ENCODE data around the gene ZNF112.
"Not testable (repeated sequence)": the region's sequence is repeated elsewhere in the genome, so short reads cannot be mapped to it uniquely, and the experiment has no call there.

ZNF112 gene

DNA sequence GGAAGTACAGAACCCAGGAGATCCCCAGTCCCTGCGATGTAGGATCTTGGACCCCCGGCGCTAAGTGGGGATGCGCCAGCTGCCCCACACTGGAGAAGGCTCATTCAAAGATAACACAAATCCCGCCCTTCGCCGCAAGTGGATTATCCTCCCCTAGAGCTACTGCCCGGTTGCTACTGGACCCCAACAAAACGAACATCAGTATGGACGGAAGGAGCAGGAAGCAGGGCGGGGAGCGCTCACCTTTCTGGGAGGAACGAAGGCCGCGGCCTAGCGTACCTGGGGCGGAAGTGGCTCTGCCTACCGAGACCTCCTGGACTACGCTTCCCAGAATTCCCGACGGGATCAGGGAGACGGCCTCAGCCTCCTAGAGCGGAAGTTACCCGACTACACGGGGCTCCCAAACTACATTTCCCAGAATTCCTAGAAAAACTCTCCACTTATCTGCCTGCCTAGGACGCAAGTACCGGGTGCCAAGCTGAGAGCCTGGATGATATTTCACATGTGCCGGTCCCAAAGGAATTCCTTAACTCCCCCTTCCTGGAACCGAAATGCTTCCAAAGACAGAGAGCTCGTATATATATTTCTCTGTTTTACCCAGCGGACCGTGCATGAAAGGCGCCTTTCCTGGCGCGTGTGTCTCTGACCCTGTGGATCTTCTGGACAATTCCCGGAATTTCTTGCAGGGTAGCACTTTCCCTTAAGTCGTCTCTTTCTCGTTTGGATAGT, at the start of gene ZNF112:
Gene ZNF112, minus strand, starts transcription at position 298 of the 729 bp plus-strand sequence. CDS start 16,141 bp downstream, outside the sequence.
- DNase-seq (ENCODE audit: low read depth in 1 of 2, low spot score in 1 of 2): peak in 1 of 2 donors; percentile 1

DNA sequence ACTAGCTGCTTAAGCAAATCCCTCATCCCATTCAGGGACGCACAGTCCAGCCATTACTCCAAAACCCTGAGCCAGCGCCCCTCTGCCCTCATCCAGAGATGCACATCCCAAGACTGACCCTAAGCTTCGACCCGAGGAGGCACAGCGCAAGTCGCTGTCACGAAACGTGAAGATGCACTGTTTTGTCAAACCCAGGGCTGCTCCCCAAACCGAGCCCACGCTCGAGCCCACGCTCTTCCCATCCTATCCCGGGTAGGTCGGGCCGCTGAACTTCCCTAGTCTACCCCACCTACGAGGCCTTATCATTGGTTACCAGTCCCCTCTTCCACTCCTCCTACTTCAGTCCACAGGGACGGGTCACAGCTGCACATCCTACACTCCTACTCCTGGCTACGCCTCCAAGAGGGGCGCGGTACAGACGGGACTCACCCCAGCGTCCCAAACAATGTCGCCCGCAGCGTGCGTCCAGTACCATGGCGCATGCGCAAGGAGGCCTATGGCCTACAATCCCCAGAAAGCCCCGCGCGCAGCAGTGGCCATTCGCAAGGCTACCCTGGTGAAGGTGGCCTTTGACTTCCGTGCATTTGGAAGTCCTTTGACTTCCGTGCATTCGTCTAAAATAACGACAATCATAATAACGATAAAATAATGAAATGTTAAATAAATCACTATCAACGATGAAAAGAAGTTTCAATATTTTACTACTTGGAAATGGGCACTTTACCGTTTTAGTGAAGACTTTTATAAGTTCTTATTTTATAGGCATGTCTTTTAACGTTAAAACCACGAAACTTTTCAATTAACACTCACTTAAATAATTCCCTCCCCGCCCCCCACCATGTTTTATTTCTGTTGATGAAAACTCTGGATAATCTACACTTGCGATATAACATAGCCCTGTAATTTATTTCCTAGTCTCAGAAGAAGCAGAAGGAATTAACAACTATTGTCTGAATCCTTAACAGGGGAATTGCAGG, 44.9 kb upstream of the ZNF112 start, which contains the start of gene ZNF285:
Gene ZNF285, minus strand, starts transcription at position 470 of the 977 bp plus-strand sequence. CDS start 4,395 bp downstream, outside the sequence.
- peak; percentile 37 to 70 for DNase-seq (ENCODE audit: low read depth in 1 of 2, low spot score in 1 of 2)

DNA sequence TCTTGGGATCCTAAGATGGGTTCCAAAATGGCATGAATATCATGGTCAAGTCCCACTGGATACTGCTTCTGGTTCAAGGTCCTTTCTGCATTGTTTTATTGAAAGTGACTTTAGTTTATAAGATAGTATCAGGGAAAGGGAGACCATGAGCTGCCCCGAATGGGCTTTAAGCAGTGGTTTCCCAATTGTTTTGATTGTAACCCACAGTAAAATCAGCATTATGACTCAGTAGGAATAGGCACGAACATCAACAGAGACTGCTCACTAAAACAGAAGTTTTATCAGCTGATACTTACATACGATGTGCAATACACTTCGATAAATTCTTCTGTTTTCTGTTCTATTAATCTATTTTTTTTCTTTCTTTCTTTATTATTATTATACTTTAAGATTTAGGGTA, 32.8 kb upstream of the ZNF112 start:
- not testable (repeated sequence) for DNase-seq (ENCODE audit: low read depth in 1 of 2, low spot score in 1 of 2)

DNA sequence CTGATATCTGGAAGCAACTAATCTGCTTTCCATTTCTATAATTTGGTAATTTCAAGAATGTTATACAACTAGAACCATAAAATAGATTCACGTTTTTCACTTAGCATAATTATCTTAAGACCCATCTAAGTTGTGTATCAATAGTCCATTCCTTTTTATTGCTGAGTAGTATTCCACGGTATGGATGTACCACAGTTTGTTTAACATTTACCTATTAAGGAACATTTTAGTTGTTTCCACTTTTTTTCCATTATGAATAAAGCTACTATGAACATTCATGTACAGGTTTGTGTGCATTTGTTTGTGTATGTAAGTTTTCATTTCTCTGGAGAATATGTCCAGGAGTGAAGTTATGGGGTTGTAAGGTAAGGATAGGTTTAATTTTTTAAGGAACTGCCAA, 18.3 kb upstream of the ZNF112 start:
- DNase-seq (ENCODE audit: low read depth in 1 of 2, low spot score in 1 of 2): no peak

DNA sequence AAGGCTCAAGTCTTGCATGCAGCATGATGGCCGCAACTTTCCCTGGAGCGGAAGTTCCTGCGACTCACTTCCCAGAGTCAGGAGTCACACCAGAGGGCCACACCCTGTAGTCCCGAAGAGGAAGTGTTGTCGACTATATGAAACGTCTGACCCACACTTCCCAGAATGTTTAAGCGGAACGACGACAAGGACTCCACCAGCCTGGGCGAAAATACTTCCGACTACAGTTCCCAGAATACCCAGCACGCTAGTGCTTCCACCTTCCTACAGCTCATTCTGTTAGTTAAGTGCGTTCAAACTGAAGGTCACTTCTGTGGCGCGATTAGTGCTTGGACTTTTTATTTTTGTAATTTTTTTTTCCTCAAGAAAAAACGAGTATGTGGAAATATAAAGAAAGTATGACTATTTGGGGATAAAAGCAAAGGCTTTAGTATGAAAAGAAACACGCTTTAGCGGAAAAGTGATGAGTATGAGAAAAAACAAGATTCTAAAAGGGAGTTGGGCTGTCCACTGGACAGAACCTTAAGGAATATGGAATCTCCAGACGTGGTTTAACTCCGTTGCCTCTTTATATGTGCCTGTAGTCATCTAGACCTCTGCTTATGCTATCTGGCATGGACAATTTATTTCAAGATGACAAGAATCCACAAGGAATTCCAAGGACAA, 15.5 kb upstream of the ZNF112 start:
- no peak for DNase-seq (ENCODE audit: low read depth in 1 of 2, low spot score in 1 of 2)

DNA sequence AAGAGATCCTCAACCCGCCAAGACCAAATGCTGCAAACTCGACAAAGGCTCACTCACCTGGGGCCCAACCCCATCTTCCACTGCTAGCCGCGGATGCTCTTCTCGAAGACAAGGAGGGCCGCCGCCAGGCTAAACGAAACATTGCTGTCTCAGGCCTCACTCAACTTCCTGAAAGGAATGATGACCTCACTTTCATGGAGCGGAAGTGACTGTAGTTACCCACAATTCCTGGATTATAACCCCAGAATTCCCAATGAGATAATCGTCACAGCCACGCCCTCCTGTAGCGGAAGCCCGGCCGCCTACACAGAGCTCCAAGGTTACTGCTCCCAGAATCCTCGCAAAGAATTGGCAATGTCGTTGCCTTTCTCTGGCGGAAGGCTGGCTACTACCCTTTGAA, 10.5 kb upstream of the ZNF112 start:
- DNase-seq (ENCODE audit: low read depth in 1 of 2, low spot score in 1 of 2): no peak

DNA sequence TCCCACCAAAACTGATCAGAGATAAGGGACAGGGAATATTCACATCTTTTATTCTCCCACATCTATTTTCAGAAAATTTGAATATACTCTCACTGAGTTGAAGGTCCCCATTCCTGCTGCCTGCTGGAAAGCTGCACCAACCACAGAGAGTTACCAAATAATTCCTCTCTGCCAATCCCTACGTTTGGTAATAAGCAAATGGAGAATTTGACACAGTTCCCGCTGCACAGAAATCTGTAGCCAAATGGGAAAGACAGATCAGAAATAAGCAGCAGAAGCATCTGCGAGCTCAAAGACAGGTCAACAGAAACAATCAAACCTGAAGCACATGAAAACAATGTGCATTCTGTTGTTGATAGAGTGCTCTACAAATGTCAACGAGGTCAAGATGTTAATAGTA, 9.9 kb downstream of the ZNF112 start:
- DNase-seq (ENCODE audit: low read depth in 1 of 2, low spot score in 1 of 2): no peak

DNA sequence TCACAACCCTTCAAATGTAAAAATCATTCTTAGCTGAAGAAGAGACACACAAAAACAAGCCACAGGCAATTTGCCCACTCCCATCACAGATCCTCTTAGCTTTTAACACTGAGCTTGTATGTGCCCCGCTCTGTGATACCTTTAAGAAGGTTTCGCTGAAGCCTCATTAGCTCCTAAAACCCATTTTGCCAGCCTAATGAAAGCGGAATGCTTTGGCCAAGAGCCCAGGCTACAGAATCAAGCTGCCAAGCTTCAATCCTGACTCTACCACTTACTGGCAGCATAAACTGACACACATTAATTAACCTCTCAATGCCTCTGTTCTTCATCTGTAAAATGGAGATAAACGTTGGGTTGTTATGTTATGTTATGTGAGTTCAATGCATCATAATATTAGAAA, 10.5 kb downstream of the ZNF112 start:
- no peak for DNase-seq (ENCODE audit: low read depth in 1 of 2, low spot score in 1 of 2)

DNA sequence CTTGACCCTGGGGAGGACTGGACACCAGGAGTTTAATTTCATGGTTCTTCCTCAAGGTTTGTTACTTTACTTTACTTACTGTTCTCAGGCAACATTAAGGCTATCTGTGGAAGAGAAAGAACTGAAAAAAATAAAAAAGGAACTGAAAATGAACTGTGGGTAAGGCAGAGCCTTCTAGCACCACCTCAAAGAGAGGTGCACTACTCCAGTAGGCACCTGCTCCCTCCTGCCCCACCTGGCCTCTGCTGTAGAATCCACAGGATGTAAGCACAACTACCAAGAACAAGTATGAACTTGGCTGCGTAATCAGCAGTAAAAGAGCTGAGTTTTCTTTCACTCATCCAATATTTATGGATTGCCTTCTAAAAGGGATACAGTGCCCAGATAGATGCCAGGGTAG, 12.2 kb downstream of the ZNF112 start:
- DNase-seq (ENCODE audit: low read depth in 1 of 2, low spot score in 1 of 2): no peak

DNA sequence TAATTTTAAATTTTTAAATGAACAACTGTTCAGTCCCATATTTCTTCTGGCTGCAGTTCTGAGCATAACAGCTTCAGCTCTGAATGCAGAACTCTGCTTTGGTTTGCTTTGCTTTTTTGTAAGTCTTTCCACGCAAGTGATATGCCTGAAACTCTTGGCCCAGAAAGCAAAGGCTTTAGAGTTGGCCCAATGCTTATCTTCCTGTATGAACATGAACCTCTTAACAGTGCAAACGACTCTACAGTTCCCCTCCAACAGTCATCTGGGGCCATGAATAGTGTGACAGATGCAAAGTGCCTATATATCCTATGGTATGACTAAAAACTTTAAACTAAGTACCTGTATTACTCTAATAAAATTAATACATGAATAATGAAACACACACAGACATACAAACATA, 14.7 kb downstream of the ZNF112 start:
- no peak for DNase-seq (ENCODE audit: low read depth in 1 of 2, low spot score in 1 of 2)

DNA sequence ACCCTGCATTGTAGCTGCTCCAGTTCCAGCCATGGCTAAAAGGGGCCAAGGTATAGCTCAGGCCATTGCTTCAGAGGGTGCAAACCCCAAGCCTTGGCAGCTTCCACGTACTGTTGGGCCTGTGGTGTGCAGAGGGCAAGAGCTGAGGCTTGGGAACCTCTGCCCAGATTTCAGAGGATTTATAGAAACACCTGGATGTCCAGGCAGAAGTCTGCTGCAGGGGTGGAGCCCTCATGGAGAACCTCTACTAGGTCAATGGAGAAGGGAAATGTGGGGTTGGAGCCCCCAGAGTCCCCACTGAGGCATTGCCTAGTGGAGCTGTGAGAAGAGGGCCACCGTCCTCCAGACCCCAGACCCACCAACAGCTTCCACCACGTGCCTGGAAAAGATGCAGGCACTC, 21.8 kb downstream of the ZNF112 start:
- DNase-seq (ENCODE audit: low read depth in 1 of 2, low spot score in 1 of 2): not testable (repeated sequence)

DNA sequence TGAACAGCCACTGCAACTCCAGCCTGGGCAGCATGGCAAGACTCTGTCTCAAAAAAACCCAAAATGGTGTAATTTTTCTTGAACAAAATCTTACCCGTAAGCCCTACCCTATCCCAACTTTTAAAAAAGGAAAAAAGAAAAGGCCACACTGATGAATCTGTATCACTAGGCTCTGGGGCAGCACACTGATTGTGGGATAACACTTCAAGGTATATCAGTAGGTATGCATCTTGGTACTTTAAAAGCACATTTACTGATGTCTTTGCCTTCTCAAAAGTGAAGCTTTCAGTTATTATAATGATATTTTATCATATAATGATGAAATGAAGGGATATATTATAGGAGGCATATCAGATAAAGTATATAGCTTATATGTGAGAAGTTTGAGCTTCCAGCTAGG, 24.3 kb downstream of the ZNF112 start:
- DNase-seq (ENCODE audit: low read depth in 1 of 2, low spot score in 1 of 2): no peak

DNA sequence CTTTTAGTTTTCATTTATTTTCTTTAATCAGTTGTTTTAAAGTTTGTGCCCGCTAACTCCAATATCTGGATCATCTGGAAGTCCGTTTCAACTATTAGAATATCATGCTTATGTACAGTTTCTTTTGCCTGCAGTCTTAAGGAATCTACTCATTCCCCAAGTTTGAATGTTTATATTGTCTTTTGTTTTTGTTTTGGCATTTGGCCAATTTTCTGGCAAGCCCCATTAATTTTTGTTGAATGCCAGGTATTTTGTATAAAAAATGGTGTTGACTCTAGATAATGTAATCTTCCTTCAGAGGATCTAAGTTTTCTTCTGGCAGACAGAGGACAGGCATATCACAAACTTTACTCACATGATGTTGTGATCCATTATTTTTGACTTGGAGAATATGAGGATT, 40.6 kb downstream of the ZNF112 start:
- DNase-seq (ENCODE audit: low read depth in 1 of 2, low spot score in 1 of 2): no peak

DNA sequence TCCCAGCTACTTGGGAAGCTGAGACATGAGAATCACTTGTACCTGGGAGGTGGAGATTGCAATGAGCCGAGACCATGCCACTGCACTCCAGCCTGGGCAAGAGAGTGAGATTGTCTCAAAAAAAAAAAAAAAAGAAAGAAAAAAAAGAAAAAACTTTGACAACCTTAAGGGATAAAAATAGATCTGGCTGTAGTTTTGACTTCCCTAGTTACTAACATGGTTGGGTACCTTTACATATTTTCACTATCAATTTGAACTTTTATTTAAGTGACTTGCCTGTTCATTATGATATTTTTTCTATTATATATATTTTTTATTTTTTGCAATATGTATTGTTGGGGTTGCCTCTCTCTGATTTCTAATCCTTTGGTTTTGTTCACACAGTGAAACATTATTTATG, 43.2 kb downstream of the ZNF112 start:
- no peak for DNase-seq (ENCODE audit: low read depth in 1 of 2, low spot score in 1 of 2)

DNA sequence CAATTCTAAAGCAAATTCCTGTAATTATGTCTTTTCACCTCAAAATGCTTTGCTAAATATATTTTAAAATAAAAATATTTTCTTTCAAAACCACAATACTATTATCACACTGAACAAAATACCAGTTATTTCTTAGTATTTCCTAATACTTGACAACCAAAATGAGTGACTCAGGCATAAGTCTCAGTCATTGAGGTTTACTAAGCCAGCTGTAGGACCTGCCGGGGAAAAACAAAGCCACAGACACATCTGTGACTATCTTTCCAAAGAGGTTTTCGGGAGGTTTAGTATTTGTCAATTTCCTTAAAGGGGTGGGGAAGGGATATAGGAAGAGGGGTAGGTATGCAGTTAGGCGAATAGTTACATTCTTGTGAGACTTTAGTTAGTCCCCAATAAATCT, 48.5 kb downstream of the ZNF112 start:
- no peak for DNase-seq (ENCODE audit: low read depth in 1 of 2, low spot score in 1 of 2)

DNA sequence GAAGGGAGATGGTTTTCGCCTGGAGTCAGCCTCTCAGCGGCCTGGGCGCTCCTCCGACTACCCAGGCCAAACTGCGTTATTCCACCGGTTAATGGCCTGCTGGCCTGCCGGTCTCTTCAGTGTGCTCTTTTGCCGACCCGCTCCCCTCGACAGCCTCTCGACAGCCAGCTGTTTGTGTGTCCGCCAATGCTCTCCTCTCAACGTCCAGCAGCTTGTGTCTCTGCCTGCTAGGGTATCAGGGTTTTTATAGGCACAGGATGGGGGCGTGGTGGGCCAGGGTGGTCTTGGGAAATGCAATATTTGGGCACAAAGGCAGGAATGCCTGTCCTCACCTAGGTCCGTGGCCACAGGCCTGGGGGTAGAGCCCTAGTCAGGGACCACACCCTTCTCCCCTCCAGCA, 50.2 kb downstream of the ZNF112 start:
- DNase-seq (ENCODE audit: low read depth in 1 of 2, low spot score in 1 of 2): no peak

DNA sequence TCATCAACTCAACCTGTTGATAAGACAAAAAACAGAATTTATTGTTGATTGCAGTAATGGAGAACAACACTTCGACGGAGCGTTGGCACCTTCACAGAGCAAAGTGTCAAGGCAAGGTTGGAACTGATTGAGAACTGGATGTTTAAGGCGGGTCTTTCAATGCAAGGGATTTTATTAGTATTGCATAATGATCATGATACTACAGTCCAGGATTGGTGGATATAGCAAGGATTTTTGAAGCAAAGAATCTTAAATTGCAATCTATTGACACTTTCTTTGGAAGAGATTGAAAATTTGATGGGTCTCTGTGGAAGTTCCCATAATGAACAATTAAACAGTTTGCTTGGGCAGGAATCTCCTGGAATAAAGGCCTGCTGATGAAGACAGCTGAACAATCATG, 51.0 kb downstream of the ZNF112 start:
- DNase-seq (ENCODE audit: low read depth in 1 of 2, low spot score in 1 of 2): no peak

DNA sequence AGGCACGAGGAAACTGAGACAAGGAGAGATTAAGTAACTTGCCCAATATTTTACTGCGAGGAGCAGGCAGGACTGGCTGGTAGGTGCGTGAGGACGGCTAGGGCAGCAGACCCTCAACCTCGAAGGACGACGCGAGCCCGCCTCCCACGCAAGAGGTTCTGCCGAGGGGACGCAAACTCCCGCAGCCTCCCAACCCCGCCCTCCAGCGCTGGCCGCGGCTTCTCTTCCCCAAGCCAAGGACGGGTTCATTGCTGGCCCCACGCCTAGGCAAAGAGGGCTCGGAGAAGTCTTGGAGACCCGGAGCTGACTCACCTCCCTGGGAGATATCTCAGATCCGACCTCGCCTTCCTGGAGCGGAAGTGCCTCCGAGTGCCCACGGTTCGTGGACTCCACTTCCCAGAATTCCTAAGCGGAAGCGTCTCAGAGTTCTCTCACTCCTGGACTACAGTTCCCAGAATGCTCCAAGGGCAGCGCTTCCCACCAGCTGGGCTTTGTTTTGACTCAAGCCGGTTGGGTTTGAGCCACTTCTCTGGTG, 51.8 kb downstream of the ZNF112 start, which contains the start of gene ZNF235:
Gene ZNF235, minus strand, starts transcription at position 367 of the 535 bp plus-strand sequence. CDS start 1,621 bp downstream, outside the sequence.
- peak; percentile 31 to 79 for DNase-seq (ENCODE audit: low read depth in 1 of 2, low spot score in 1 of 2)

DNA sequence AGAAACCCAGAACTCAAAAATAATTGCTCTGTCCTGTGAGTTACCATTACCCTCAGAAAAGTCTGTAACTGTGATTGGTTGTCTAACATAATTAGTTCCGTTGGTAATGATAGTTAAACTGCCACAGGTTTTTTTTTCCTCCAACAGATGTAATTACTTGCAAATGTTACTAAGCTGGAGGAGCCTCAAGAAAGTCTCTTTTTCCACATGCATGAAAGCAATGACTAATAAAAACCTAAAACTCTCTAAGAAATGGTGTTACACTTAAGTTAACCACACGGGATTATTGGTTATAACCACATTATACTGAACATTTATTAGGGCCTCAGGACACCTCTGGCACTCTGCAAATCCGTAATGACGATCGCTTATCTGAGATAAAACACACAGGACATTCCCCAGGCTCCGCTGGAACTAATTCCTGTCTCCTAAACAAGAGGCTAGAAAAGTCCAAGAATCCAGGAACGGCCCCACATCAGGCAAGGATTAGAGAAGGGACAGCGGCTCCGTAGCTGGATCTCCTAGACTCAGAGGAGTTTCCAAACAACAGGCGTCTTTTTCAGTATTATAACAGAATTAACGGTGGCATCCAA, 52.4 kb downstream of the ZNF112 start:
- no peak for DNase-seq (ENCODE audit: low read depth in 1 of 2, low spot score in 1 of 2)

DNA sequence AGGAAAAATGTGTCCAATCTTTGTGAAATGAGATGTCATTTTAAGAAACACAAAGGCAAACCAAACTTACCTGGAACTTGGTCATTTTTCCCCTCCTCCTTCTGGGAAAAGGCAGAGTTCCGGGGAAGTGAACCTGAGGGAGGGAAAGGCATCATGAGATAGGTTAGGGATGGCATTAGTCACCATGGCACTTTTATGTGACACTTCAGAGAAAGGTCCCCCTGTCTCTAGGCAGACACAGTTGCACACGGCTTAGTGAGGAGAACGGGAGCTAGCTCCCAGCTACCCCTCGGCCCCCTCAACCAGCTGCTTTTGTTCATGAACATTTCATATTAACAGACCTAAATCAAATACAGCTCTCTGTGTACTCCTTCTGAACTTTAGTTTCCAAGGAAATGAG, 53.2 kb downstream of the ZNF112 start:
- no peak for DNase-seq (ENCODE audit: low read depth in 1 of 2, low spot score in 1 of 2)

DNA sequence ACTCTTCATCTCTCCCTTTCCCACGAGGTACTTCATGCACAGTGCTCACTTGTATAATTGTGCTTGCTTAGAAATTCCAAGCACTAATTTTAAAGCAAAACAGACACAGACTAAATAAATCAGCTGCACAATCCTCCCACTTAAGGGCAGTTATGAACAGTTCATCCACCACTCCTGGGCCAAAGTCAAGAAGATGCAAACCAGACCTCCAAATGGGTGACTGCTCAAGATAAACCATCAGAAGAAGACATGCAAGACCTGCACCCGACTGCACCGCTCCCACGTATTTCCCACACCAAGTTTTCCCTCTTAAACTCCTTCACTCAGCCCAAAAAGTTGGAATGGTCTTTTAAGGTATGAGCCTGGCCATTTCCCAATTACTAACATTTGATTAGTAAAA, 71.5 kb downstream of the ZNF112 start:
- no peak for DNase-seq (ENCODE audit: low read depth in 1 of 2, low spot score in 1 of 2)
